HCT116 (cell line): ENCODE measurements around the gene VPS39. TPM values are rescaled to one million over a fixed set of nuclear protein-coding genes. Genes with fewer than 3 reads are reported as not detected.

ENCODE experiments used
- ATAC-seq: fragments of 200-7000 bp; cut with Tn5 transposase; 2 replicates; pipeline ENCODE4 v1.9.1; 2020; ENCODE audit warnings: mild to moderate bottlenecking, moderate library complexity
- BruUV-seq: library from RNA; stranded (reverse); fragments of 400-500 nt; replicated peaks from 2 replicates; lab custom pipeline; 2021; lab: Mats Ljungman, UMichigan
- CTCF ChIA-PET: fragments of 300-600 bp; sonication (Branson Sonifier 250); formaldehyde crosslinking; loops from one replicate; lab custom pipeline; 2021; ENCODE audit warnings: antibody characterized with exemption; lab: Charles Lee
- POLR2A ChIA-PET: fragments of 300-600, 350-600 bp; sonication (Branson Sonifier 250); formaldehyde crosslinking; loops from one replicate; lab custom pipeline; 2021; ENCODE audit warnings: antibody characterized with exemption; lab: Charles Lee
- RAD21 ChIA-PET, 2 experiments: fragments of 300-600 bp; sonication (Branson Sonifier 250); formaldehyde crosslinking; loops; one replicate each; lab custom pipeline; 2023; ENCODE audit warnings: low total read pairs in 2 of 2; ENCODE audit not compliant: uncharacterized antibody in 2 of 2, unreplicated experiment in 2 of 2, low non-redundant PET in 1 of 2; lab: Charles Lee
- DNase-seq: peaks from one replicate; pipeline ENCODE4 v3.0.0-alpha.2; 2010; ENCODE audit warnings: low read depth, low spot score
- H2AFZ ChIP-seq: fragments of 200-600 bp; shearing (Covaris generic), sonication (generic); 2 replicates; pipeline ENCODE4 v1.6.1; 2017; ENCODE audit warnings: low read depth, mixed run types, mixed read lengths, antibody characterized with exemption, low read length; ENCODE audit not compliant: poor library complexity, severe bottlenecking
- H3K27ac ChIP-seq: 2 replicates; pipeline ENCODE4 v1.5.1; 2012; ENCODE audit warnings: low read depth, low read length
- H3K27me3 ChIP-seq: fragments of 200-600 bp; sonication (generic); 2 replicates; pipeline ENCODE4 v1.6.1; 2016; ENCODE audit warnings: mixed run types, low read length, mixed read lengths; ENCODE audit not compliant: insufficient read depth
- H3K36me3 ChIP-seq, 2 experiments: fragments of 200-500 bp in 1 of 2; fragments of 200-600 bp in 1 of 2; sonication (Bioruptor generic) in 1 of 2; sonication (generic) in 1 of 2; 2 replicates each; pipeline versions ENCODE4 v1.5.1 to v1.6.1; 2014 to 2016; ENCODE audit warnings: low read length in 2 of 2, inconsistent platforms in 1 of 2, mixed read lengths in 1 of 2, mixed run types in 1 of 2; ENCODE audit not compliant: insufficient read depth in 2 of 2, control insufficient read depth in 1 of 2
- H3K4me1 ChIP-seq, 2 experiments: fragments of 200-600 bp in 1 of 2; sonication (generic) in 1 of 2; 2 replicates each; pipeline versions ENCODE4 v1.5.1 to v1.6.1; 2012 to 2017; ENCODE audit warnings: low read length in 2 of 2, inconsistent platforms in 1 of 2, mild to moderate bottlenecking in 1 of 2, mixed read lengths in 1 of 2, mixed run types in 1 of 2, moderate library complexity in 1 of 2; ENCODE audit not compliant: insufficient read depth in 2 of 2, control insufficient read depth in 1 of 2
- H3K4me2 ChIP-seq: fragments of 200-600 bp; sonication (generic); 2 replicates; pipeline ENCODE4 v1.6.1; 2017; ENCODE audit warnings: mixed run types, low read length, mixed read lengths
- H3K4me3 ChIP-seq, 2 experiments: fragments of 200-600 bp in 1 of 2; sonication (generic) in 1 of 2; replicated peaks in 1 of 2; 2 replicates each; pipeline ENCODE4 v1.5.1; 2011 to 2016; ENCODE audit warnings: low read length in 2 of 2, control low read depth in 1 of 2, low read depth in 1 of 2, mild to moderate bottlenecking in 1 of 2, mixed read lengths in 1 of 2, mixed run types in 1 of 2
- H3K79me2 ChIP-seq: fragments of 200-600 bp; sonication (generic); 2 replicates; pipeline ENCODE4 v1.6.1; 2017; ENCODE audit warnings: mild to moderate bottlenecking, mixed run types, low read length, moderate library complexity, mixed read lengths; ENCODE audit not compliant: insufficient read depth
- H3K9ac ChIP-seq: fragments of 200-600 bp; sonication (generic); 2 replicates; pipeline ENCODE4 v1.6.1; 2016; ENCODE audit warnings: low read length, mixed read lengths
- H3K9me2 ChIP-seq: fragments of 200-600 bp; sonication (generic), shearing (Covaris generic); 2 replicates; pipeline ENCODE4 v1.6.1; 2017; ENCODE audit warnings: mixed run types, mild to moderate bottlenecking, moderate library complexity; ENCODE audit not compliant: insufficient read depth
- H3K9me3 ChIP-seq, 2 experiments: fragments of 200-500 bp in 1 of 2; fragments of 200-600 bp in 1 of 2; sonication (Bioruptor generic) in 1 of 2; sonication (generic) in 1 of 2; 2 replicates each; pipeline ENCODE4 v1.6.1; 2014 to 2017; ENCODE audit warnings: low read length in 2 of 2, mixed read lengths in 2 of 2, inconsistent platforms in 1 of 2, low read depth in 1 of 2, mild to moderate bottlenecking in 1 of 2, mixed run types in 1 of 2, moderate library complexity in 1 of 2; ENCODE audit not compliant: control insufficient read depth in 1 of 2, insufficient read depth in 1 of 2
- H4K20me1 ChIP-seq: fragments of 200-600 bp; sonication (generic), shearing (Covaris generic); 2 replicates; pipeline ENCODE4 v1.6.1; 2017; ENCODE audit warnings: mixed run types, mild to moderate bottlenecking, moderate library complexity; ENCODE audit not compliant: insufficient read depth
- CBX3 ChIP-seq: IDR thresholded peaks from 2 replicates; pipeline ENCODE4 v1.6.1; 2012; ENCODE audit warnings: low read depth
- RAD21 ChIP-seq: IDR thresholded peaks from 2 replicates; pipeline ENCODE4 v1.6.1; 2012; ENCODE audit warnings: low read depth, mild to moderate bottlenecking
- SIN3A ChIP-seq: IDR thresholded peaks from 2 replicates; pipeline ENCODE4 v1.6.1; 2012; ENCODE audit warnings: low read depth
- SRF ChIP-seq: IDR thresholded peaks from 2 replicates; pipeline ENCODE4 v1.6.1; 2012; ENCODE audit warnings: low read depth
- TCF7L2 ChIP-seq: IDR thresholded peaks from 2 replicates; pipeline ENCODE4 v1.7.0; 2011; ENCODE audit warnings: borderline replicate concordance, inconsistent platforms; ENCODE audit not compliant: insufficient read depth, insufficient read length; ENCODE audit errors: extremely low read depth
- intact Hi-C: fragments of 100-400 bp; cut with micrococcal nuclease; formaldehyde crosslinking; loops from 2 replicates; pipeline ENCODE4 v1.10.0; 2022
- total RNA-seq: library from RNA; stranded (reverse); gene quantifications from one replicate; pipeline ENCODE4 v1.2.1, GENCODE V29; 2021; ENCODE audit not compliant: unreplicated experiment
- TF ChIP-seq, protein P1 (sequence below): IDR thresholded peaks from 2 replicates; pipeline ENCODE4 v1.6.1; 2012; ENCODE audit warnings: low read depth
- TF ChIP-seq, protein P2 (sequence below): IDR thresholded peaks from 2 replicates; pipeline ENCODE4 v1.6.1; 2011; ENCODE audit warnings: mild to moderate bottlenecking, low read length, moderate library complexity; ENCODE audit not compliant: insufficient replicate concordance; ENCODE audit errors: extremely low read depth

Gene VPS39
- total RNA-seq, 1 experiment from 2014 or later: 40.1 TPM

DNA sequence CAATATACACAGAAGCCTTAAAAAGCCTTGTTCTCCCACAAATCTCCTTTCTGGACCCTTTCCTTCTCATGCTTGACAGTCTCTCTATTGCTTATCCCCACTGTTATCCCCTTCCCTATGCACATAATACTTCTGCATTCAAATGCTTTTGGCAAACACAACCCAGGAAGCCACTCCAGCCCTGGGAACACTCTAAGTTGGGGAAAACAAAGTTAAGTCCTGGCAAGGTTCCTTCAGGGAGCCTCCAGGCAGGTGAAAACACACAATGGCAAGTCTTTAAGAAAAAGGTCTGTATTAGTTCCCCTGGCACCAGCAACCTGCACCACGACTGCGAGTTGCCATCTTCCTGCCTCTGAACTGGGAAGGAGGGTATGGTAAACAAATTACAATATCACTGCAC, 45.2 kb upstream of the VPS39 start:
- ChIA-PET CTCF (no interaction called here), POLR2A (interaction anchor here (1.4 kb wide), 1 partner anchor 20 kb away, joined by 3 read pairs; the partner anchor contains the start of genes GANC and TMEM87A)
- Histone ChIP-seq H2AFZ (no peak overlapping the region), H4K20me1 (no peaks in the 10 kb centered on the region), H3K79me2 (peaks cover 9% of the 10 kb centered on the region; the same call in 1 of the 2 replicates), H3K27ac (no peak overlapping the region), H3K9me2 (no peaks in the 10 kb centered on the region), H3K4me2 (no peak overlapping the region), H3K27me3 (no peaks in the 10 kb centered on the region), H3K9me3 (peaks cover 0 to 5% of the 10 kb centered on the region in 2 experiments; a peak in 1 of 4 replicates), H3K36me3 (peaks cover 9 to 39% of the 10 kb centered on the region in 2 experiments; a peak in 2 of 4 replicates), H3K9ac (no peak overlapping the region), H3K4me1 (no peaks in the 10 kb centered on the region), H3K4me3 (no peak overlapping the region)
- ATAC-seq (no peak), DNase-seq (no peak)
- intact Hi-C loops: no loop called here
- BruUV-seq: no TSS peak
- TF ChIP-seq RAD21: no peak
- TF ChIP-seq, protein P1, sequence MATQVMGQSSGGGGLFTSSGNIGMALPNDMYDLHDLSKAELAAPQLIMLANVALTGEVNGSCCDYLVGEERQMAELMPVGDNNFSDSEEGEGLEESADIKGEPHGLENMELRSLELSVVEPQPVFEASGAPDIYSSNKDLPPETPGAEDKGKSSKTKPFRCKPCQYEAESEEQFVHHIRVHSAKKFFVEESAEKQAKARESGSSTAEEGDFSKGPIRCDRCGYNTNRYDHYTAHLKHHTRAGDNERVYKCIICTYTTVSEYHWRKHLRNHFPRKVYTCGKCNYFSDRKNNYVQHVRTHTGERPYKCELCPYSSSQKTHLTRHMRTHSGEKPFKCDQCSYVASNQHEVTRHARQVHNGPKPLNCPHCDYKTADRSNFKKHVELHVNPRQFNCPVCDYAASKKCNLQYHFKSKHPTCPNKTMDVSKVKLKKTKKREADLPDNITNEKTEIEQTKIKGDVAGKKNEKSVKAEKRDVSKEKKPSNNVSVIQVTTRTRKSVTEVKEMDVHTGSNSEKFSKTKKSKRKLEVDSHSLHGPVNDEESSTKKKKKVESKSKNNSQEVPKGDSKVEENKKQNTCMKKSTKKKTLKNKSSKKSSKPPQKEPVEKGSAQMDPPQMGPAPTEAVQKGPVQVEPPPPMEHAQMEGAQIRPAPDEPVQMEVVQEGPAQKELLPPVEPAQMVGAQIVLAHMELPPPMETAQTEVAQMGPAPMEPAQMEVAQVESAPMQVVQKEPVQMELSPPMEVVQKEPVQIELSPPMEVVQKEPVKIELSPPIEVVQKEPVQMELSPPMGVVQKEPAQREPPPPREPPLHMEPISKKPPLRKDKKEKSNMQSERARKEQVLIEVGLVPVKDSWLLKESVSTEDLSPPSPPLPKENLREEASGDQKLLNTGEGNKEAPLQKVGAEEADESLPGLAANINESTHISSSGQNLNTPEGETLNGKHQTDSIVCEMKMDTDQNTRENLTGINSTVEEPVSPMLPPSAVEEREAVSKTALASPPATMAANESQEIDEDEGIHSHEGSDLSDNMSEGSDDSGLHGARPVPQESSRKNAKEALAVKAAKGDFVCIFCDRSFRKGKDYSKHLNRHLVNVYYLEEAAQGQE: no peak
- TF ChIP-seq, protein P2, sequence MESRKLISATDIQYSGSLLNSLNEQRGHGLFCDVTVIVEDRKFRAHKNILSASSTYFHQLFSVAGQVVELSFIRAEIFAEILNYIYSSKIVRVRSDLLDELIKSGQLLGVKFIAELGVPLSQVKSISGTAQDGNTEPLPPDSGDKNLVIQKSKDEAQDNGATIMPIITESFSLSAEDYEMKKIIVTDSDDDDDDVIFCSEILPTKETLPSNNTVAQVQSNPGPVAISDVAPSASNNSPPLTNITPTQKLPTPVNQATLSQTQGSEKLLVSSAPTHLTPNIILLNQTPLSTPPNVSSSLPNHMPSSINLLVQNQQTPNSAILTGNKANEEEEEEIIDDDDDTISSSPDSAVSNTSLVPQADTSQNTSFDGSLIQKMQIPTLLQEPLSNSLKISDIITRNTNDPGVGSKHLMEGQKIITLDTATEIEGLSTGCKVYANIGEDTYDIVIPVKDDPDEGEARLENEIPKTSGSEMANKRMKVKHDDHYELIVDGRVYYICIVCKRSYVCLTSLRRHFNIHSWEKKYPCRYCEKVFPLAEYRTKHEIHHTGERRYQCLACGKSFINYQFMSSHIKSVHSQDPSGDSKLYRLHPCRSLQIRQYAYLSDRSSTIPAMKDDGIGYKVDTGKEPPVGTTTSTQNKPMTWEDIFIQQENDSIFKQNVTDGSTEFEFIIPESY: no peak
- no peak for TF ChIP-seq SRF
- TF ChIP-seq TCF7L2: no peak
- no peak for TF ChIP-seq CBX3
- no peak for TF ChIP-seq SIN3A
- TF ChIP-seq, all 23 proteins: peak for 0
- RAD21 ChIA-PET: no interaction called here
